Measurements from ENCODE around the gene DGKB.

DGKB gene

DNA sequence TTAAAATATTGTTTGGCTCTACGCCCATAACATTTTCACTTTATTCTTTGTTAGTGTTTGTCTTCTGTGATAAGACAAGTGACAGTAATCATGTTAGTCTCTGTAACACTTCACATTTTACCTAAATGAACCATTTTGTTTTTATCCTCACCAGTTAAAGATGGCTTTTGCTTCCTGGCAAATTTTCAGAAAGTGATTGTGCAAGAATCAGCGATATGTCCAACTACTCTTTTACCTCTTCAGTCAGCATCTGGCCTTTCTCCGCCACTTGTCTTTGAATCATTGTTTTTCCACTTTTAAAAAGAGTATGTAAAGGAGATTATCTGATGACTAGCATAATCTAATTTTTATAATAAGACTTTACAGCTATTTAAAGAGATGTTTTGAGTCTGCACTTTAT, 3.5 kb downstream of the DGKB start:
- DNase-seq (ENCODE audit: low read depth): no peak
- H3K4me3 ChIP-seq (ENCODE audit: low read depth, low read length): no peak overlapping the region
- in situ Hi-C loops (cut with HindIII; ENCODE audit: low sequenced_read_pairs): no loop called here

DNA sequence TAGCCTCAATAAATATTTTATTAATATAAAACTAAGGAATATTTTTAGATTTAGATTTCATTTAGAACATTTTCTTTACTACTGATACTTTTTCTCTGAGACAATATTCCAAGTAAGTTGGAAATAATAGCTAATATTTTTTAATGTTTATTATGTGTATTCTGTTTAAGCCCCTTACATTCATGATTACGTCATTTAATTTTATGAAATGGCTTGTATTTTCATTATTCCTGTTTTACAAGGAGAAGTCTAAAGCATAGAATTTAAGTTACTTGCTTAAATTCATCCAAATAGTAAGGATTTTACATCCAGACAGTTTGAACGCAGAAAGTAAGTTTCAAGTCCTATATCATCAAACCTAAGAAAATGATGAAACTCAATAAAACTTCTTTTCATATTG, 6.1 kb downstream of the DGKB start:
- in situ Hi-C loops (cut with HindIII; ENCODE audit: low sequenced_read_pairs): no loop called here
- TF ChIP-seq, protein P1, sequence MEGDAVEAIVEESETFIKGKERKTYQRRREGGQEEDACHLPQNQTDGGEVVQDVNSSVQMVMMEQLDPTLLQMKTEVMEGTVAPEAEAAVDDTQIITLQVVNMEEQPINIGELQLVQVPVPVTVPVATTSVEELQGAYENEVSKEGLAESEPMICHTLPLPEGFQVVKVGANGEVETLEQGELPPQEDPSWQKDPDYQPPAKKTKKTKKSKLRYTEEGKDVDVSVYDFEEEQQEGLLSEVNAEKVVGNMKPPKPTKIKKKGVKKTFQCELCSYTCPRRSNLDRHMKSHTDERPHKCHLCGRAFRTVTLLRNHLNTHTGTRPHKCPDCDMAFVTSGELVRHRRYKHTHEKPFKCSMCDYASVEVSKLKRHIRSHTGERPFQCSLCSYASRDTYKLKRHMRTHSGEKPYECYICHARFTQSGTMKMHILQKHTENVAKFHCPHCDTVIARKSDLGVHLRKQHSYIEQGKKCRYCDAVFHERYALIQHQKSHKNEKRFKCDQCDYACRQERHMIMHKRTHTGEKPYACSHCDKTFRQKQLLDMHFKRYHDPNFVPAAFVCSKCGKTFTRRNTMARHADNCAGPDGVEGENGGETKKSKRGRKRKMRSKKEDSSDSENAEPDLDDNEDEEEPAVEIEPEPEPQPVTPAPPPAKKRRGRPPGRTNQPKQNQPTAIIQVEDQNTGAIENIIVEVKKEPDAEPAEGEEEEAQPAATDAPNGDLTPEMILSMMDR (IDR thresholded peaks at IDR 0.05; ENCODE audit: low read depth, low read length, missing control alignments): no peak
- H3K4me3 ChIP-seq (ENCODE audit: low read depth, low read length): no peak overlapping the region
- no peak for DNase-seq (ENCODE audit: low read depth)

More for the DNA sequence above, 3.5 kb downstream of the DGKB start:
- TF ChIP-seq, protein P1 (IDR thresholded peaks at IDR 0.05; ENCODE audit: low read depth, low read length, missing control alignments): no peak

DNA sequence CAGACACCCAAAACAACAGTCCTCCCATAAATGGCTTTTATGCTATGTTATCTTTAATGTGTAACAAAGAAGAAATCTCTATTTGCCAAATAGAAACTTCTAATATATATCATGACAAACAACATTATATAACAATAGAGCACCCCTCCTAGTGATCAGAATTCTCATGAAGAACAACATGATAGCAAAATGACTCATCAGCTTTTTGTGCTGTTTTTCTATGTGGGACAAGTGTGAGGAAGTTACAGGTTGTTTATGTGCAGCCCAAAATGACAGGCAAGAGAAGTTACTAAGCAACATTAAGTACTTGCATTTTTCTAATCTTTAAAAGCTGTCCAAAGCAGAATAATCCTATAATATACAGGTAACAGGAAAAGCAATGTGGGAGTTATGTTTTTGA, 7.7 kb downstream of the DGKB start:
- in situ Hi-C loops (cut with HindIII; ENCODE audit: low sequenced_read_pairs): no loop called here
- TF ChIP-seq, protein P1 (IDR thresholded peaks at IDR 0.05; ENCODE audit: low read depth, low read length, missing control alignments): no peak
- no peak for DNase-seq (ENCODE audit: low read depth)
- no peak overlapping the region for H3K4me3 ChIP-seq (ENCODE audit: low read depth, low read length)

DNA sequence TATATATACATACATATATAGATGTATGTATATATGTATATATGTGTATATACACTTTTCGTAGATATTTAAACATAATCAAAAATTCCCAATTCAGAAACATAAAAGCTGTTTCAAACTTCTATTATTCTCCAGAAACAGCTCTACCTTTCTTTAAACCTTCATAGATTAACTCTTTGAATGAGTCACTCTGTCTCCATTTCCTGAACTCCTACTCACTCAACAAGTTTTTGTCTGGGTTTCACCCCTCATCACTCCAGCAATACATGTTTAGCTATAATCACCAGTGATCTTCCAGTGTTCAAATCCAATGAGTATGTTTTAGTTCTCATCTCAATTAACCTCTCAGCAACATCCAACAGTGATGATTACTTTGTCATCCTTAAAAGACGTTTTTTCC, 9.6 kb downstream of the DGKB start:
- TF ChIP-seq, protein P1 (IDR thresholded peaks at IDR 0.05; ENCODE audit: low read depth, low read length, missing control alignments): no peak
- in situ Hi-C loops (cut with HindIII; ENCODE audit: low sequenced_read_pairs): no loop called here
- H3K4me3 ChIP-seq (ENCODE audit: low read depth, low read length): no peak overlapping the region
- DNase-seq (ENCODE audit: low read depth): no peak

DNA sequence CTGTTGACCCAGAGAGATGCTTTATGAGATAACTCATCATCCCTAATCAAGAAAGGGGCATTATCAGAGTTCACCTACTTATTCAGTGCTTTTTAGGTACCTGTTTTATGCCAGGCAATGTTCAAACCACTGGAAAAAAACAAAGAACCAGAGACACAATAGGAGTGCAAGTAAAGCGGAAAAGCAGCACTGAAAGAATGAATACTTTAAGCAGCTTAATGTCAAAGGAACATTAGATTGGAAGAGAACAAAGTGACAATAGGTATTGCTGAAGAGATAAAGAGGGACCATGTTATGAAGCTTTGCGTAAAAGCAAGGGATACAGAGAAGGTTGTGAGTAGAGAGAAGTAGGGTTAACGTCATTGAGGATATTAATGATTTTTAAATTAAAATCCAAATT, 11.3 kb downstream of the DGKB start:
- no peak overlapping the region for H3K4me3 ChIP-seq (ENCODE audit: low read depth, low read length)
- TF ChIP-seq, protein P1 (IDR thresholded peaks at IDR 0.05; ENCODE audit: low read depth, low read length, missing control alignments): no peak
- DNase-seq (ENCODE audit: low read depth): no peak
- in situ Hi-C loops (cut with HindIII; ENCODE audit: low sequenced_read_pairs): no loop called here

DNA sequence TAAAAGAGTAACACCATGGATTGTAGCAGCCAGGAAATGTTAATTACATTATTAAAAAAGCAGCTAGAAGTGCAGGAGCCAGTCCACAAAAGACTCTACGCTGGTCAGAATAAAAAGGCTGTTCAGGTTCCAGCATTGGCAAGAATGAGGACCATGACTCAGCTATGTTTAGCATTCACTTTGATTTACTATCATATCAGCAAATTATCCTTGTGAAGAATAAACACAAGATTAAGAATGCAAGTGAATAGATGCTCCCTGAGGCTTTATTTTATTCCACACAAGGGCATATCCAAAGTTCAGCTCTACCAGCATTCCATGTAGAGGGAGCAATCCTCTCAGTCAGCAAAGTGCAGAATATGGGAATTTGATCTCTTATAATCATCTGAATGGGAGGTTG, 13.6 kb downstream of the DGKB start:
- in situ Hi-C loops (cut with HindIII; ENCODE audit: low sequenced_read_pairs): no loop called here
- no peak overlapping the region for H3K4me3 ChIP-seq (ENCODE audit: low read depth, low read length)
- TF ChIP-seq, protein P1 (IDR thresholded peaks at IDR 0.05; ENCODE audit: low read depth, low read length, missing control alignments): no peak
- no peak for DNase-seq (ENCODE audit: low read depth)

DNA sequence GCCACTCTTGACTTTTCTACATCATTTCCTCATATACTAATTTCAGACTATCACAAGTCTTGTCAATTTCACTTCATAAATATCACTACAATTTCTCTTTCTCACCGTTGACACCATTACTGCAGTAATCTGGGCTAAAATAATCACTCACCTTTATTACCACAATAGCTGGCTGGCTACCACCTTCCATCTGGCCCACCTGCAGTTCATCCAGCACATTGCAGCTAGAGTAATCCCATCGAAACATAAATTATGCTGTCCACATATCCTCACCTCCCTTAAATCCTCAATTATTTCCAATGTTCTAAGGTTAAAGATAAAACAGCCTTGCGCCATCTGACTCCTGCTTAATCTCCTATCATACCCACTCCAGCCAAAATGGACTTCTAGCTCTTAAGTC, 16.0 kb downstream of the DGKB start:
- in situ Hi-C loops (cut with HindIII; ENCODE audit: low sequenced_read_pairs): no loop called here
- DNase-seq (ENCODE audit: low read depth): no peak
- H3K4me3 ChIP-seq (ENCODE audit: low read depth, low read length): no peak overlapping the region
- TF ChIP-seq, protein P1 (IDR thresholded peaks at IDR 0.05; ENCODE audit: low read depth, low read length, missing control alignments): no peak
